WTC11 (cell line): Measurements from ENCODE around the gene DPP10.

ENCODE experiments used
- CBFB ChIP-seq: sonication (generic); formaldehyde crosslinking; IDR thresholded peaks from 2 replicates; pipeline ENCODE4 v1.8.1; 2022; ENCODE audit warnings: mild to moderate bottlenecking, low read depth, missing genetic modification reagents
- CDX4 ChIP-seq: fragments of 250-450 bp; sonication (Bioruptor Pico); IDR thresholded peaks from 2 replicates; pipeline ENCODE4 v1.9.0; 2021; ENCODE audit warnings: moderate library complexity, mild to moderate bottlenecking, inconsistent platforms, borderline replicate concordance
- CREM ChIP-seq: sonication (generic); formaldehyde crosslinking; IDR thresholded peaks from 2 replicates; pipeline ENCODE4 v1.8.1; 2022; ENCODE audit warnings: mild to moderate bottlenecking, missing genetic modification reagents, moderate library complexity
- CTCF ChIP-seq: fragments of 200-600 bp; IDR thresholded peaks from 2 replicates; pipeline ENCODE4 v1.8.0; 2022; ENCODE audit warnings: antibody characterized with exemption
- ESRRA ChIP-seq: sonication (generic); formaldehyde crosslinking; IDR thresholded peaks from 2 replicates; pipeline ENCODE4 v1.8.1; 2022; ENCODE audit warnings: mild to moderate bottlenecking, missing genetic modification reagents, borderline replicate concordance
- FOXP4 ChIP-seq: sonication (generic); formaldehyde crosslinking; IDR thresholded peaks from 2 replicates; pipeline ENCODE4 v1.8.0; 2022; ENCODE audit warnings: mild to moderate bottlenecking, missing genetic modification reagents
- GABPB1 ChIP-seq: sonication (generic); formaldehyde crosslinking; IDR thresholded peaks from 2 replicates; pipeline ENCODE4 v1.8.1; 2023; ENCODE audit warnings: mild to moderate bottlenecking, missing genetic modification reagents
- SOX15 ChIP-seq: fragments of 250-450 bp; sonication (Bioruptor Pico); IDR thresholded peaks from 2 replicates; pipeline ENCODE4 v1.9.0; 2021; ENCODE audit warnings: mild to moderate bottlenecking
- ZNF263 ChIP-seq: sonication (generic); formaldehyde crosslinking; IDR thresholded peaks from 2 replicates; pipeline ENCODE4 v1.8.1; 2022; ENCODE audit warnings: low read depth, mild to moderate bottlenecking, moderate library complexity, missing genetic modification reagents
- ZNF281 ChIP-seq: sonication (generic); formaldehyde crosslinking; IDR thresholded peaks from 2 replicates; pipeline ENCODE4 v1.8.0; 2023; ENCODE audit warnings: mild to moderate bottlenecking, missing genetic modification reagents

GRCh38 chr2:114962532-114962931 lies 520.1 kb downstream of the DPP10 start:
- TF ChIP-seq CBFB (no peak), CTCF (no peak), GABPB1 (CRISPR knock-in tag) (no peak), ZNF281 (no peak), CREM (CRISPR knock-in tag) (no peak), ZNF263 (CRISPR knock-in tag) (no peak), ESRRA (CRISPR knock-in tag) (no peak), CDX4 (no peak), FOXP4 (no peak), SOX15 (no peak)
